Loucy (cell line): Measurements from ENCODE around the gene FZR1.

Source experiments
- H2AFZ ChIP-seq: fragments of 200-600 bp; sonication (generic); 2 replicates; pipeline ENCODE4 v1.6.0; 2016; ENCODE audit warnings: antibody characterized with exemption, mild to moderate bottlenecking, low read length, moderate library complexity
- H3F3A ChIP-seq: fragments of 200-600 bp; 2 replicates; pipeline ENCODE4 v1.6.0; 2016; ENCODE audit warnings: antibody characterized with exemption, low read depth, mild to moderate bottlenecking
- H3K27me3 ChIP-seq: fragments of 200-600 bp; sonication (generic); 2 replicates; pipeline ENCODE4 v1.6.1; 2014; ENCODE audit warnings: low read length, mild to moderate bottlenecking; ENCODE audit not compliant: insufficient read depth, poor library complexity, severe bottlenecking
- H3K36me3 ChIP-seq: fragments of 200-600 bp; sonication (generic); 2 replicates; pipeline ENCODE4 v1.6.1; 2016; ENCODE audit warnings: low read length; ENCODE audit not compliant: insufficient read depth
- H3K4me1 ChIP-seq: fragments of 200-600 bp; sonication (generic); 2 replicates; pipeline ENCODE4 v1.5.1; 2014; ENCODE audit warnings: low read length, mild to moderate bottlenecking; ENCODE audit not compliant: insufficient read depth, poor library complexity, severe bottlenecking
- H3K4me2 ChIP-seq: fragments of 200-600 bp; sonication (generic); 2 replicates; pipeline ENCODE4 v1.6.0; 2014; ENCODE audit warnings: antibody characterized with exemption, low read length, low read depth, mild to moderate bottlenecking; ENCODE audit not compliant: poor library complexity, severe bottlenecking
- H3K4me3 ChIP-seq: fragments of 200-600 bp; sonication (generic); 2 replicates; pipeline ENCODE4 v1.5.1; 2014; ENCODE audit warnings: low read length, mild to moderate bottlenecking, mixed read lengths; ENCODE audit not compliant: poor library complexity, severe bottlenecking
- H3K79me2 ChIP-seq: fragments of 200-600 bp; sonication (generic); 2 replicates; pipeline ENCODE4 v1.6.1; 2014; ENCODE audit warnings: low read length; ENCODE audit not compliant: insufficient read depth
- H3K9ac ChIP-seq: fragments of 200-600 bp; sonication (generic); 2 replicates; pipeline ENCODE4 v1.6.0; 2014; ENCODE audit warnings: mild to moderate bottlenecking, low read depth, low read length, moderate library complexity; ENCODE audit not compliant: poor library complexity, severe bottlenecking
- H3K9me2 ChIP-seq: fragments of 200-600 bp; sonication (generic); replicated peaks from 2 replicates; pipeline ENCODE4 v1.6.1; 2016; ENCODE audit warnings: low read depth, low read length, mixed read lengths
- H3K9me3 ChIP-seq: fragments of 200-600 bp; sonication (generic); 2 replicates; pipeline ENCODE4 v1.6.1; 2014; ENCODE audit warnings: mild to moderate bottlenecking, antibody characterized with exemption, low read length, low read depth; ENCODE audit not compliant: insufficient read depth
- H4K20me1 ChIP-seq: fragments of 200-600 bp; sonication (generic); 2 replicates; pipeline ENCODE4 v1.6.0; 2014; ENCODE audit warnings: antibody characterized with exemption, low read length, mild to moderate bottlenecking; ENCODE audit not compliant: insufficient read depth, poor library complexity, severe bottlenecking
- CTCF ChIP-seq: fragments of 200-600 bp; sonication (generic); conservative IDR thresholded peaks from 2 replicates; pipeline ENCODE4 v1.5.1; 2014; ENCODE audit warnings: mild to moderate bottlenecking, antibody characterized with exemption, low read length
- EZH2phosphoT487 ChIP-seq: fragments of 200-600 bp; IDR thresholded peaks from 2 replicates; pipeline ENCODE4 v1.6.1; 2018; ENCODE audit warnings: antibody characterized with exemption, mild to moderate bottlenecking, moderate library complexity, borderline replicate concordance

FZR1 gene

GRCh38 chr19:3505598-3506383, at the start of gene FZR1:
FZR1 (plus strand) TSS chr19:3506311; CDS start chr19:3522990, 16,679 bp downstream.
- H3K4me3 ChIP-seq: peak within 1 kb of the TSS; percentile 99
- H3K4me2 ChIP-seq: peak within 1 kb of the TSS; percentile 100
- peak within 1 kb of the TSS; percentile 94 for H3K9ac ChIP-seq
- H3F3A ChIP-seq: no peaks in the 10 kb centered on the region
- peaks cover 47% of the 10 kb centered on the region for H3K79me2 ChIP-seq
- peak within 1 kb of the TSS; percentile 73 for H2AFZ ChIP-seq
- H3K9me2 ChIP-seq: no peaks in the 10 kb centered on the region
- TF ChIP-seq CTCF: no peak
- TF ChIP-seq EZH2phosphoT487: no peak
- no peaks in the 10 kb centered on the region for H3K9me3 ChIP-seq
- no peaks in the 10 kb centered on the region for H3K36me3 ChIP-seq
- H3K27me3 ChIP-seq: no peaks in the 10 kb centered on the region
- H3K4me1 ChIP-seq: peaks cover 43% of the 10 kb centered on the region
- peaks cover 41% of the 10 kb centered on the region for H4K20me1 ChIP-seq

- no peaks in the 10 kb centered on the region for H3K9me2 ChIP-seq
- H4K20me1 ChIP-seq: peaks cover 5% of the 10 kb centered on the region
- H3K4me2 ChIP-seq: no peak overlapping the region
- no peak overlapping the region for H2AFZ ChIP-seq
- H3K4me3 ChIP-seq: no peak overlapping the region
- TF ChIP-seq EZH2phosphoT487: no peak
- TF ChIP-seq CTCF: no peak
- H3K9ac ChIP-seq: no peak overlapping the region
- H3K9me3 ChIP-seq: no peaks in the 10 kb centered on the region
- peaks cover 46% of the 10 kb centered on the region; the same call in 1 of the 2 replicates for H3K36me3 ChIP-seq
- H3K79me2 ChIP-seq: no peaks in the 10 kb centered on the region
- no peaks in the 10 kb centered on the region for H3K27me3 ChIP-seq
- H3K4me1 ChIP-seq: peaks cover 5% of the 10 kb centered on the region
- H3F3A ChIP-seq: no peaks in the 10 kb centered on the region
These were observed 49.1 kb upstream of the FZR1 start for GRCh38 chr19:3456925-3457527.

DNA sequence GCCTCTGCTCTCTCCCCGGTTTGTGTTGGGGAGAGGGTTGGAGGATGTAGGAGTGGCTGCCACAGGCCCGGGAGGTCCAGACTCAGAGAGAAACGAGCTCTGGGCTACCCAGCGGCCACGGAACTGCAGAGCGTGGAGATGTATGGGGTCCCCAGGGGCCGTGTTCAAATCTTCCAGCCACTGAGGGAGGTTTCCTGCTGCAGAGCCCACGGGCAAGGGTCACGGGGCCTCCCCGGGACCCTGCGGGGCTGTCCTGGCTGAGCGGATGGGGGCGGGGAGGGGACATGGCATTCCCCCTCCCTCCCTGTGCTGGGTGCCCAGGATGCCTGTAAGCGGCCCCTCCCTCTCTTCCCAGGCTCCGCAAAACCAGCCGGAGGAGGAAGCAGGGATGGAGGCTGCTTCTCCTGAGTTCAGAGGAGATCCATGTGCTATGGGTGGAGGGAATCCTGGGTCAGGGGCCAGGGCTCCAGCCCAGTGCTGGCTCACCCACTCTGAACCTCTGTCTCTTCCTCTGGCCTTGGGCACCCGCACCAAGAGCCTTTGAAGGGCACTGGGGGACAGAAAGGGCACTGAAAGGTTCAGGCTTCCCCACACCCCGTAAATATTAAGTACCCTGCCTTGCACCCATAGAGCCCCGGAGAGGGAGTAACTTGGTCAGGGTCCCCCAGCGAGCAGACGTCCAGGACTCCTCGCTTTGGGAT, 48.4 kb upstream of the FZR1 start:
- Histone ChIP-seq H3K9me3 (no peaks in the 10 kb centered on the region), H3K27me3 (no peaks in the 10 kb centered on the region), H3K4me1 (peaks cover 5% of the 10 kb centered on the region), H3K4me3 (no peak overlapping the region), H3K4me2 (no peak overlapping the region), H3F3A (no peaks in the 10 kb centered on the region), H3K9me2 (no peaks in the 10 kb centered on the region), H3K79me2 (no peaks in the 10 kb centered on the region), H3K9ac (no peak overlapping the region), H2AFZ (no peak overlapping the region), H4K20me1 (peaks cover 5% of the 10 kb centered on the region), H3K36me3 (peaks cover 43% of the 10 kb centered on the region; the same call in 1 of the 2 replicates)
- TF ChIP-seq CTCF (no peak), EZH2phosphoT487 (no peak)
